Measurements from ENCODE around the gene FAM13A.

FAM13A gene

GRCh38 chr4:88878642-88879041 lies 178.3 kb downstream of the FAM13A start:
- no peak for TF ChIP-seq CTCF (IDR thresholded peaks at IDR 0.05; ENCODE audit: insufficient read depth, low read depth, low read length, missing control alignments)
- no peak overlapping the region for H3K4me3 ChIP-seq (ENCODE audit: low read length)
- DNase-seq (ENCODE audit: low read depth) = no peak

GRCh38 chr4:88870428-88870827 lies 186.6 kb downstream of the FAM13A start:
- no peak for DNase-seq (ENCODE audit: low read depth)
- no peak for TF ChIP-seq CTCF (IDR thresholded peaks at IDR 0.05; ENCODE audit: insufficient read depth, low read depth, low read length, missing control alignments)
- no peak overlapping the region for H3K4me3 ChIP-seq (ENCODE audit: low read length)

- DNase-seq (ENCODE audit: low read depth) = no peak
- TF ChIP-seq CTCF (IDR thresholded peaks at IDR 0.05; ENCODE audit: insufficient read depth, low read depth, low read length, missing control alignments) = no peak
- no peak overlapping the region for H3K4me3 ChIP-seq (ENCODE audit: low read length)
These were observed 188.5 kb downstream of the FAM13A start for GRCh38 chr4:88868510-88868909.

GRCh38 chr4:88866862-88867550 lies 190.0 kb downstream of the FAM13A start:
- TF ChIP-seq CTCF (IDR thresholded peaks at IDR 0.05; ENCODE audit: insufficient read depth, low read depth, low read length, missing control alignments) = no peak
- H3K4me3 ChIP-seq (ENCODE audit: low read length) = no peak overlapping the region
- DNase-seq (ENCODE audit: low read depth) = peak; percentile 88

- H3K4me3 ChIP-seq (ENCODE audit: low read length) = no peak overlapping the region
- no peak for TF ChIP-seq CTCF (IDR thresholded peaks at IDR 0.05; ENCODE audit: insufficient read depth, low read depth, low read length, missing control alignments)
- no peak for DNase-seq (ENCODE audit: low read depth)
These were observed 191.5 kb downstream of the FAM13A start for GRCh38 chr4:88865466-88865865.

GRCh38 chr4:88865046-88865445 lies 191.9 kb downstream of the FAM13A start:
- no peak for TF ChIP-seq CTCF (IDR thresholded peaks at IDR 0.05; ENCODE audit: insufficient read depth, low read depth, low read length, missing control alignments)

GRCh38 chr4:88860586-88860985 lies 196.4 kb downstream of the FAM13A start:
- DNase-seq (ENCODE audit: low read depth) = no peak
- no peak overlapping the region for H3K4me3 ChIP-seq (ENCODE audit: low read length)
- TF ChIP-seq CTCF (IDR thresholded peaks at IDR 0.05; ENCODE audit: insufficient read depth, low read depth, low read length, missing control alignments) = no peak

More at GRCh38 chr4:88865046-88865445, 191.9 kb downstream of the FAM13A start:
- no peak overlapping the region for H3K4me3 ChIP-seq (ENCODE audit: low read length)
- peak; percentile 53 for DNase-seq (ENCODE audit: low read depth)

All from epithelial cell of esophagus (primary cell).